HepG2 (cell line): Measurements from ENCODE around the gene ETV6. TPM values are rescaled to one million over a fixed set of nuclear protein-coding genes. Genes with fewer than 3 reads are reported as not detected.

Experiments used
- ATAC-seq: fragments of 200-7000 bp; cut with Tn5 transposase; 3 replicates; pipeline ENCODE4 v1.9.1; 2020; ENCODE audit warnings: mild to moderate bottlenecking, moderate library complexity
- BruUV-seq: library from RNA; stranded (reverse); fragments of 400-500 nt; replicated peaks from 2 replicates; lab custom pipeline; 2021; lab: Mats Ljungman, UMichigan
- CTCF ChIA-PET: fragments of 300-600 bp; formaldehyde crosslinking; extraction: SDS; loops from one replicate; lab custom pipeline; 2021; ENCODE audit warnings: low total read pairs, inconsistent platforms, low intra/inter-chr PET ratio; lab: Yijun Ruan, JAX
- POLR2A ChIA-PET: fragments of 350-600 bp; sonication (Branson Sonifier 250); formaldehyde crosslinking; loops from one replicate; lab custom pipeline; 2020; ENCODE audit warnings: antibody characterized with exemption, inconsistent platforms; lab: Yijun Ruan, JAX
- DNase-seq: peaks from one replicate; pipeline ENCODE4 v3.0.0-alpha.2; 2015; ENCODE audit warnings: low spot score
- FAIRE-seq: peaks from 3 replicates; lab custom pipeline; 2011; peaks lifted over from hg19 to GRCh38; lab: Jason Lieb, UNC
- H2AFZ ChIP-seq: one replicate; pipeline ENCODE4 v1.6.1; 2011; ENCODE audit warnings: low read length, inconsistent platforms
- H3K27ac ChIP-seq: fragments of 300-600 bp; 3 replicates; pipeline ENCODE4 v1.8.0; 2011; ENCODE audit warnings: mixed run types, mild to moderate bottlenecking, mixed read lengths, low read length, inconsistent platforms; ENCODE audit not compliant: insufficient read depth; ENCODE audit errors: extremely low read length
- H3K27me3 ChIP-seq, 2 experiments: fragments of 200-600 bp in 1 of 2; 2 replicates in 1 of 2; 3 replicates in 1 of 2; pipeline versions ENCODE4 v1.6.0 to v1.8.0; 2011; ENCODE audit warnings: low read length in 2 of 2, mild to moderate bottlenecking in 2 of 2, moderate library complexity in 2 of 2, inconsistent platforms in 1 of 2; ENCODE audit not compliant: insufficient read depth in 2 of 2, control insufficient read depth in 1 of 2
- H3K36me3 ChIP-seq, 2 experiments: fragments of 200-600 bp in 1 of 2; replicated peaks in 1 of 2; 2 replicates in 1 of 2; 3 replicates in 1 of 2; pipeline versions ENCODE4 v1.5.1 to v1.8.0; 2011; ENCODE audit warnings: low read length in 2 of 2, inconsistent platforms in 1 of 2; ENCODE audit not compliant: insufficient read depth in 2 of 2, control insufficient read depth in 1 of 2
- H3K4me1 ChIP-seq: 2 replicates; pipeline ENCODE4 v1.5.1; 2012; ENCODE audit warnings: low read length, inconsistent platforms; ENCODE audit not compliant: insufficient read depth
- H3K4me2 ChIP-seq: 2 replicates; pipeline ENCODE4 v1.6.0; 2011; ENCODE audit warnings: low read depth, low read length, inconsistent platforms
- H3K4me3 ChIP-seq, 3 experiments: fragments of 200-600 bp in 1 of 3; sonication (generic), shearing (Covaris generic) in 1 of 3; replicated peaks in 1 of 3; 2 replicates each; pipeline ENCODE4 v1.5.1; 2011 to 2016; ENCODE audit warnings: low read length in 3 of 3, inconsistent platforms in 2 of 3, low read depth in 2 of 3, mild to moderate bottlenecking in 2 of 3, control low read depth in 1 of 3, mixed read lengths in 1 of 3; ENCODE audit not compliant: insufficient read depth in 1 of 3
- H3K79me2 ChIP-seq: one replicate; pipeline ENCODE4 v1.6.1; 2011; ENCODE audit warnings: low read length, inconsistent platforms; ENCODE audit not compliant: insufficient read depth
- H3K9ac ChIP-seq: 2 replicates; pipeline ENCODE4 v1.6.0; 2011; ENCODE audit warnings: mild to moderate bottlenecking, low read depth, low read length, inconsistent platforms; ENCODE audit not compliant: insufficient read depth
- H3K9me3 ChIP-seq: 2 replicates; pipeline ENCODE4 v1.5.1; 2012; ENCODE audit warnings: mild to moderate bottlenecking, low read length
- H4K20me1 ChIP-seq: 2 replicates; pipeline ENCODE4 v1.6.0; 2011; ENCODE audit warnings: inconsistent platforms, mild to moderate bottlenecking, low read length, moderate library complexity; ENCODE audit not compliant: insufficient read depth
- HNF4G ChIP-seq, 2 experiments: sonication (generic) in 1 of 2; formaldehyde crosslinking in 1 of 2; IDR thresholded peaks; 2 replicates each; pipeline versions ENCODE4 v1.4.0 to v1.6.1; 2011 to 2020; ENCODE audit warnings: borderline replicate concordance in 2 of 2, low read depth in 2 of 2, mild to moderate bottlenecking in 2 of 2, low read length in 1 of 2, missing genetic modification reagents in 1 of 2, moderate library complexity in 1 of 2
- MAFK ChIP-seq, 2 experiments: IDR thresholded peaks in 1 of 2; conservative IDR thresholded peaks in 1 of 2; 2 replicates each; pipeline ENCODE4 v1.6.1; 2011; ENCODE audit warnings: improper control_type of control experiment in 2 of 2, low read length in 2 of 2
- SATB2 ChIP-seq: sonication (generic); formaldehyde crosslinking; IDR thresholded peaks from 2 replicates; pipeline ENCODE4 v1.5.0; 2020; ENCODE audit warnings: missing genetic modification reagents
- ZNF432 ChIP-seq: sonication (generic); formaldehyde crosslinking; IDR thresholded peaks from 2 replicates; pipeline ENCODE4 v1.5.0; 2020; ENCODE audit warnings: missing genetic modification reagents, mild to moderate bottlenecking, borderline replicate concordance
- WGBS: methylation state at CpG from one replicate; pipeline ENCODE4 v1.1.6; 2017; ENCODE audit warnings: low lambda C conversion rate; 5-methylcytosine and 5-hydroxymethylcytosine counted together
- in situ Hi-C: cut with HindIII; loops from 2 replicates; pipeline ENCODE4 v1.10.0; 2017; ENCODE audit warnings: low pct_unique_long_range_greater_than_20kb; ENCODE audit not compliant: extremely low pct_ligation_motif_present
- intact Hi-C: fragments of 100-400 bp; cut with micrococcal nuclease; formaldehyde crosslinking; loops from one replicate; pipeline ENCODE4 v1.10.0; 2022; ENCODE audit not compliant: unreplicated experiment
- polyA plus RNA-seq, 8 experiments: library from polyadenylated mRNA; depleted of rRNA in 3 of 8; stranded (reverse) in 7 of 8; unstranded in 1 of 8; fragments of >200 nt; fragmentation: Illumina TruSeq in 4 of 8; extraction: Trizol in 4 of 8; gene quantifications; 2 replicates each; pipeline versions ENCODE4 v1.2.1 to v1.2.3, GENCODE V29; 2011 to 2016; ENCODE audit warnings: low read depth in 4 of 8, missing spikeins in 1 of 8, mixed read lengths in 1 of 8; ENCODE audit not compliant: insufficient read depth in 1 of 8
- total RNA-seq, 5 experiments: library from RNA; depleted of rRNA; stranded (reverse); fragments of >200 nt; fragmentation: Illumina TruSeq; extraction: Trizol; gene quantifications; 2 replicates each; pipeline ENCODE4 v1.2.3, GENCODE V29; 2016; ENCODE audit warnings: low read depth in 1 of 5

ETV6 gene
- total and polyA plus RNA-seq, 2 of the 13 experiments (the other 11 are each of a cell fraction or from before 2014, with no cell fraction given), result 2.2 to 3.0 TPM

DNA sequence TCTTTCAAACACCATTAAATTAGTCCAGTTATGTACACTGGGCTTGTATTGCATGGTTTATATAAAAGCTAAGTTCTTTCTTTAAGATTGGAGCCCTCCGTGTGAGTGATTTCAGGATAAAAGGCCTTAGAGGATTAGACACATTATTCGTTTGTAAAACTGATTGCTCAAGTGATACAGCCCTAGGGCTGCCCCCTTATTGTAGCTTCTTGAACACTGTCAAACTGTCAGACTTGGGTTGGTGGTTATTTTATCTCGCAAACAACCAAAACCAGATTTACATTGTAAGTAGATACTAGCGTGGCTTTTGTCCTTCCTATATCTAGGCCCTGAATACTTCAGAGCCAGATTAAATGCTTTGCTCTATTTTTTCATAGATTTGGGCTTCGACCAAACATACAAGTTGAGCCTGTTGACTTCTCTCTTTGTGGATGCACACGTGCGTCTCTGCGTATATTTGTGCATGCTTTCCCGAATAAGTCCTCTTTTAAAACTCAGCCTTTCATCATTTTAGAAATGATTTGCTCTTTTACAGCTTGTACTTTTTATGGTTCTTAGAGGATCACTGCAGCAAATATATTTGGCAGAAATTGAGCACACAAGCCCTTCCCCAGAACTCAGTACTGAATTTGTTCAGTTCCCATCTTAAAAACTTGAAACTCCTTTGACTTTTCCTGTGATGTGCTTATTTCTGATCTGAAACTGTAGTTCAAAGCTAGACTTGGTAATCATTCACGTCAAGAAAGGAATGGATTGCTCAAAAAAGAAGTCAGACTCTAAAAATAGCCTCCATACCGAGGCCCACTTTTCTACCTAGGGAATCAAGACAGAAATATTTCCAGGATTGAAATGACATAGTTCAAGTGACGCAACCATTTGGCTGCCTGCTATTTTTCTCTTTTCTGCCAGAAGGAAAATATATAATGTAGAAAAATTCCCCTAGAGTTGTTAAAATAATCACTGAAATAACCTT is 129.5 kb downstream of the ETV6 start (continued):
- no peak for TF ChIP-seq ZNF432 (CRISPR knock-in tag)

DNA sequence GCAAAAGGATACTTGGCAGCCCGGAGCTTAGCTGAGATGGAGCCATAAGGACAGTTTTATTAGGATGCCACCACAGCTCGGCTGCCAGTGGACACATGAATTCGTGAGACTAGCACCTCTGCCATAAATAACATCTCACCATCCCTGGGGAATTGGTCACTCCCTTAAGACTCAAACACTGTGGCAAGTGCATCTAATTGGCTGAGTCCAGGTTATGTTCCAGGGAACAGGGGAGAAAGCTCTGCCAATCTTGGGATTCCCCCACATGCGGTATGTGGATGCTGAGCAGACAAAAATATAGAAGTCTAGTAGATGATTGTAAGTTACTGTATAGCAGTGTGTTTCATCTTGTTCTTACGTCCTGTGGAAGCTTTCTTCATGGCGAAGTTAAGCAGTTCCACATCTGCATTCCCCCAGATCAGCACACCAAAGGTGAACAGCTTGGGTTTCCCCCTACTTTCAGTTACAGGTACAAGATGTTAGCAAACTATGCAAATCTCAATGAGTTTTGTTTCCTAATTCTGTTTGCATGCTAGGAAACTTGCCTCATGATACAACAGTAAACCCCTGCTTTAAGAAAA is 131.1 kb downstream of the ETV6 start:
- Histone ChIP-seq H3K36me3 (peaks cover 0 to 3% of the 10 kb centered on the region in 2 experiments; a peak in 1 of 5 replicates), H2AFZ (no peak overlapping the region), H3K27ac (no peak overlapping the region), H3K27me3 (no peaks in the 10 kb centered on the region; a peak in 1 of 5 replicates), H3K4me1 (no peaks in the 10 kb centered on the region), H3K79me2 (no peaks in the 10 kb centered on the region), H3K4me3 (no peak overlapping the region), H3K4me2 (no peak overlapping the region), H3K9ac (no peak overlapping the region), H4K20me1 (no peaks in the 10 kb centered on the region), H3K9me3 (no peaks in the 10 kb centered on the region)
- POLR2A ChIA-PET, result no interaction called here
- FAIRE-seq (no peak), ATAC-seq (no peak), DNase-seq (no peak)
- CTCF ChIA-PET, result no interaction called here
- no TSS peak for BruUV-seq
- WGBS, result 96% methylated on average over 6 of the region's 6 CpGs
- in situ Hi-C loops, result no loop called here
- TF ChIP-seq MAFK (conservative IDR thresholded peaks at IDR 0.05 in 1 of 2, IDR thresholded peaks at IDR 0.05 in 1 of 2; ENCODE audit: low read length in 2 of 2), result 0 out of 4 replicates have a peak, but pooled peaks of 1 of the 2 experiments have one; percentile 9
- no peak for TF ChIP-seq SATB2 (CRISPR knock-in tag)
- intact Hi-C loops, result no loop called here

DNA sequence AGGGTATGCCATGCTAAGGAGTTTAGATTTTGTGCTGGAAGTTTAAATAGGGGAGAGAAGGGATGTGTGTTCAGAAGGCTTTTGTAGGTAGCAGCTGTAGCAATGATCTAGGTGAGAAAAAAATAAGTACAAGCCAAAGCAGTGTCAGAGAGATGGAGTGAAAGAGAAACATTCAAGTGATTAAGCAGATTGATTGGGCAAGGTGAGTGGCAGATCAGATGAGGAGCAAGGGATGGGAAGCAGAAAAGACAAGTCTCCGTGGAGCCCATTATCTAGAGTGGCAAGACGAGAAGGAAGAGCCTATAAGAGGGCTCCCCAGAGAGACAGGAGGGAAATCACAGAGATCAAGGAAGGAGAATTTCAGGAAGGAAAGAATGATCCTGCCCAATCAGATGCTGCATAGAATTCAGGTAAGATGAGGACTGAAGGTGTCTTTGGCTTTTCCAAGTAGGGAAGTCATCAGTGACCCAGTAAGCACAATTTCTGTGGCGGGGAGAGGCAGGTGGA is 133.5 kb downstream of the ETV6 start:
- in situ Hi-C loops, result no loop called here

More for the DNA sequence above, 133.5 kb downstream of the ETV6 start:
- H3K9me3 ChIP-seq, result no peaks in the 10 kb centered on the region
- ATAC-seq, result no peak
- DNase-seq, result no peak
- H4K20me1 ChIP-seq, result no peaks in the 10 kb centered on the region
- WGBS, result 98% methylated on average over 3 of the region's 3 CpGs
- intact Hi-C loops, result no loop called here
- ChIA-PET CTCF (no interaction called here), POLR2A (no interaction called here)
- H3K27me3 ChIP-seq, result no peaks in the 10 kb centered on the region
- no peak for TF ChIP-seq HNF4G (IDR thresholded peaks at IDR 0.05; ENCODE audit: borderline replicate concordance, low read depth, low read length)
- TF ChIP-seq HNF4G (CRISPR knock-in tag; IDR thresholded peaks at IDR 0.05; ENCODE audit: borderline replicate concordance, low read depth), result no peak
- no peak overlapping the region for H3K4me3 ChIP-seq
- H3K36me3 ChIP-seq, result 0 out of 5 replicates have a peak, but pooled peaks cover 0 to under 1% of the 10 kb centered on the region in 2 experiments
- H3K27ac ChIP-seq, result no peak overlapping the region
- no peak for FAIRE-seq
- no peak overlapping the region for H3K4me2 ChIP-seq
- no peak overlapping the region for H3K9ac ChIP-seq
- no TSS peak for BruUV-seq
- no peak overlapping the region for H2AFZ ChIP-seq
- no peaks in the 10 kb centered on the region for H3K79me2 ChIP-seq
- H3K4me1 ChIP-seq, result no peaks in the 10 kb centered on the region
